Calu3 (cell line): ENCODE data around the gene SPATA4. TPM values are rescaled to one million over a fixed set of nuclear protein-coding genes. Genes with fewer than 3 reads are reported as not detected.

ENCODE experiments used
- BruUV-seq: library from RNA; stranded (reverse); fragments of 400-500 nt; replicated peaks from 2 replicates; lab custom pipeline; 2021; lab: Mats Ljungman, UMichigan
- CTCF ChIA-PET: fragments of 300-600 bp; sonication (Branson Sonifier 250); formaldehyde crosslinking; loops from one replicate; lab custom pipeline; 2022; ENCODE audit warnings: antibody characterized with exemption; lab: Charles Lee
- DNase-seq: peaks from one replicate; pipeline ENCODE4 v3.0.0; 2022
- H3K27ac Mint-ChIP-seq: one replicate; pipeline ENCODE4 v1.8.0; 2022; ENCODE audit warnings: mixed read lengths; ENCODE audit not compliant: unreplicated experiment
- H3K27me3 Mint-ChIP-seq: one replicate; pipeline ENCODE4 v1.8.0; 2022; ENCODE audit warnings: mixed read lengths; ENCODE audit not compliant: unreplicated experiment
- H3K36me3 Mint-ChIP-seq: one replicate; pipeline ENCODE4 v1.8.0; 2022; ENCODE audit warnings: mild to moderate bottlenecking, moderate library complexity, mixed read lengths; ENCODE audit not compliant: insufficient read depth, unreplicated experiment
- H3K4me1 Mint-ChIP-seq: one replicate; pipeline ENCODE4 v1.8.0; 2022; ENCODE audit warnings: mild to moderate bottlenecking, low read depth, mixed read lengths; ENCODE audit not compliant: unreplicated experiment
- H3K4me3 Mint-ChIP-seq: one replicate; pipeline ENCODE4 v1.8.0; 2022; ENCODE audit warnings: mild to moderate bottlenecking, low read depth, moderate library complexity, mixed read lengths; ENCODE audit not compliant: unreplicated experiment
- H3K9me3 Mint-ChIP-seq: one replicate; pipeline ENCODE4 v1.8.0; 2022; ENCODE audit warnings: low read depth, mixed read lengths; ENCODE audit not compliant: unreplicated experiment
- CTCF ChIP-seq: fragments of 200-600 bp; IDR thresholded peaks from one replicate; pipeline ENCODE4 v1.8.0; 2022; ENCODE audit warnings: antibody characterized with exemption; ENCODE audit not compliant: unreplicated experiment
- intact Hi-C: fragments of 100-400 bp; cut with micrococcal nuclease; formaldehyde crosslinking; loops from one replicate; pipeline ENCODE4 v1.10.0; 2022; ENCODE audit not compliant: unreplicated experiment
- total RNA-seq: library from RNA; stranded (reverse); gene quantifications from 2 replicates; pipeline ENCODE4 v1.2.3, GENCODE V29; 2022

Gene SPATA4
- total RNA-seq, 1 experiment from 2014 or later: not detected

DNA sequence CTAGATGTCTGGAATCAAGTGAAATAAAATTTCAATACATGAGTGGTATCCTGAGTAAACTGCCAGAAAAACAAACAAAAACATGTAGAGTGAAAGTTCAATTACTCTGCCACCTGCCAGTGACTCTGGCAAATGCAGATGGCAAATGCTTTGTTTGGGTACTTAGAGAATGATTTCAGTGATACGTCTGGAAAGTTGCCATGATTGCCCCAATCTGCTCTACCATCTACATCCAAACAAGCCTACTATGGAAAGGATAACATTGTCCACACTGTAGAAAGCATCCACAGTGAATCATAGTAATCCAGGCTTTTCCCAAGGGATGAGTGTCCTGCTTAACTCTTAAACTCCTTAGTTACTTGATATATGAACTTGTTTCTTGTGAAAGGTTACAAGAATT, 3.4 kb downstream of the SPATA4 start:
- Mint-ChIP-seq H3K36me3 (peaks cover 8% of the 10 kb centered on the region), H3K4me1 (peaks cover 24% of the 10 kb centered on the region), H3K9me3 (no peaks in the 10 kb centered on the region), H3K4me3 (no peak overlapping the region), H3K27ac (no peak overlapping the region), H3K27me3 (no peaks in the 10 kb centered on the region)
- BruUV-seq: no TSS peak
- no peak for TF ChIP-seq CTCF
- CTCF ChIA-PET: no interaction called here
- intact Hi-C loops: no loop called here
- no peak for DNase-seq

DNA sequence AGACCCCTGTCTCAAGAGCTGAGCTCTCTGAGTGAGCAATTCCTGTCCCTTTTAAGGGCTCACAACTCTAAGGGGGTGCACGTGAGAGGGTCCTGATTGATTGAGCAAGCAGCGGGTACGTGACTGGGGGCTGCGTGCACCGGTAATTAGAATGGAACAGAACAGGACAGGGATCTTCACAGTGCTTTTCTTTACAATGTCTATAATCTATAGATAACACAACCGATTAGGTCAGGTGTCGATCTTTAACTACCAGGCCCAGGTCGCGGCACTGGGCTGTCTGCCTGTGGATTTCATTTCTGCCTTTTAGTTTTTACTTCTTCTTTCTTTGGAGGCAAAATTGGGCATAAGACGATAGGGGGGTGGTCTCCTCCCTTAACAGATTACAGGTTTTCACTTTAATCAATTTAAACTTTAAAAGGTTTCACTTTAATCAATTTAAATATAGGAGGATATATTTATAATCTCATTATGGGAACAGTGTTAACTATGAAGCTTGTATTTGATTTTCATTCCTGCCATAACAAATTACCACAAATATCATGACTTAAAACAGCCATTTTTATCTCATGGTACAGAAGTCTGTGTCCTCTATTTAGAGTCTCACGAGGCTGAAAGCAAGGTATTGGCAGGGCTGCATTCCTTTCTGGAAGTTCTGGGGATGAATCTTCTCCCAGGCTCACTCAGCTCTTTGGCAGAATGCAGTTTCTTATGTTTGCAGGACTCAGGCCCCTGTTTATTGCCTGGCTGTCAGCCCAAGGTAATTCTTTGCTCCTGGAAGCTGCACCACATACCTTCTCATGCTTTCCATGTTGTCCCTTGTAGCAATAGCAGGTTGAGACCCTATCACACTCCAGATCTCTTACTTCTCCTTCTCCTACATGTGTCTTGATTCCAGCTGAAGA, 5.2 kb downstream of the SPATA4 start:
- no peak for TF ChIP-seq CTCF
- H3K4me3 Mint-ChIP-seq: no peak overlapping the region
- BruUV-seq: no TSS peak
- H3K27me3 Mint-ChIP-seq: no peaks in the 10 kb centered on the region
- peaks cover 17% of the 10 kb centered on the region for H3K4me1 Mint-ChIP-seq
- no peak for DNase-seq
- intact Hi-C loops: no loop called here
- CTCF ChIA-PET: no interaction called here
- peaks cover 2% of the 10 kb centered on the region for H3K36me3 Mint-ChIP-seq
- H3K27ac Mint-ChIP-seq: no peak overlapping the region
- H3K9me3 Mint-ChIP-seq: no peaks in the 10 kb centered on the region

- CTCF ChIA-PET: no interaction called here
- DNase-seq: no peak
- intact Hi-C loops: no loop called here
- no peaks in the 10 kb centered on the region for H3K36me3 Mint-ChIP-seq
- no peak overlapping the region for H3K27ac Mint-ChIP-seq
- no peaks in the 10 kb centered on the region for H3K27me3 Mint-ChIP-seq
- TF ChIP-seq CTCF: no peak
- no peaks in the 10 kb centered on the region for H3K9me3 Mint-ChIP-seq
- H3K4me1 Mint-ChIP-seq: peaks cover 12% of the 10 kb centered on the region
- no peak overlapping the region for H3K4me3 Mint-ChIP-seq
- no TSS peak for BruUV-seq
Measured at GRCh38 chr4:176188654-176189053, 6.7 kb downstream of the SPATA4 start.

GRCh38 chr4:176187624-176188023, 7.8 kb downstream of the SPATA4 start:
- CTCF ChIA-PET: no interaction called here
- no peaks in the 10 kb centered on the region for H3K27me3 Mint-ChIP-seq
- no peak for DNase-seq

More at GRCh38 chr4:176187624-176188023, 7.8 kb downstream of the SPATA4 start:
- BruUV-seq: no TSS peak
- Mint-ChIP-seq H3K4me3 (no peak overlapping the region), H3K9me3 (no peaks in the 10 kb centered on the region), H3K4me1 (peaks cover 10% of the 10 kb centered on the region), H3K36me3 (no peaks in the 10 kb centered on the region), H3K27ac (no peak overlapping the region)
- no peak for TF ChIP-seq CTCF
- intact Hi-C loops: no loop called here
